GM12872 (cell line): Measurements from ENCODE around the gene RAB23.
A peak's percentile ranks its signal among the peaks of the same experiment; 100 is the strongest.

Experiments
- CTCF ChIP-seq: IDR thresholded peaks from 3 replicates; pipeline ENCODE4 v1.5.1; 2011; ENCODE audit warnings: low read depth, mild to moderate bottlenecking, low read length, moderate library complexity; ENCODE audit not compliant: insufficient read depth

The RAB23 gene

GRCh38 chr6:57224769-57225515 is 2.8 kb upstream of the RAB23 start:
- TF ChIP-seq CTCF = no peak

- no peak for TF ChIP-seq CTCF
These were observed 603 bp upstream of the RAB23 start for GRCh38 chr6:57222743-57223077.

GRCh38 chr6:57221191-57221935 is 744 bp downstream of the RAB23 start:
- TF ChIP-seq CTCF = peak; percentile 46

GRCh38 chr6:57220083-57220703 is 1.9 kb downstream of the RAB23 start:
- no peak for TF ChIP-seq CTCF

- TF ChIP-seq CTCF = no peak
These were observed 4.8 kb downstream of the RAB23 start for GRCh38 chr6:57217270-57217669.

- no peak for TF ChIP-seq CTCF
These were observed 5.6 kb downstream of the RAB23 start for GRCh38 chr6:57216235-57217101.

GRCh38 chr6:57215260-57215659 is 6.8 kb downstream of the RAB23 start:
- no peak for TF ChIP-seq CTCF
